Measurements from ENCODE around the gene RPL23.
"Not testable (repeated sequence)": the region's sequence is repeated elsewhere in the genome, so short reads cannot be mapped to it uniquely, and the experiment has no call there.

RPL23 gene

GRCh38 chr17:38867968-38868816, 14.7 kb upstream of the RPL23 start:
- no peak for DNase-seq (ENCODE audit: low read depth)
- TF ChIP-seq, protein P1, sequence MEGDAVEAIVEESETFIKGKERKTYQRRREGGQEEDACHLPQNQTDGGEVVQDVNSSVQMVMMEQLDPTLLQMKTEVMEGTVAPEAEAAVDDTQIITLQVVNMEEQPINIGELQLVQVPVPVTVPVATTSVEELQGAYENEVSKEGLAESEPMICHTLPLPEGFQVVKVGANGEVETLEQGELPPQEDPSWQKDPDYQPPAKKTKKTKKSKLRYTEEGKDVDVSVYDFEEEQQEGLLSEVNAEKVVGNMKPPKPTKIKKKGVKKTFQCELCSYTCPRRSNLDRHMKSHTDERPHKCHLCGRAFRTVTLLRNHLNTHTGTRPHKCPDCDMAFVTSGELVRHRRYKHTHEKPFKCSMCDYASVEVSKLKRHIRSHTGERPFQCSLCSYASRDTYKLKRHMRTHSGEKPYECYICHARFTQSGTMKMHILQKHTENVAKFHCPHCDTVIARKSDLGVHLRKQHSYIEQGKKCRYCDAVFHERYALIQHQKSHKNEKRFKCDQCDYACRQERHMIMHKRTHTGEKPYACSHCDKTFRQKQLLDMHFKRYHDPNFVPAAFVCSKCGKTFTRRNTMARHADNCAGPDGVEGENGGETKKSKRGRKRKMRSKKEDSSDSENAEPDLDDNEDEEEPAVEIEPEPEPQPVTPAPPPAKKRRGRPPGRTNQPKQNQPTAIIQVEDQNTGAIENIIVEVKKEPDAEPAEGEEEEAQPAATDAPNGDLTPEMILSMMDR (IDR thresholded peaks at IDR 0.05; ENCODE audit: control insufficient read depth, insufficient read depth, low read depth, low read length, missing control alignments): no peak
- H3K4me3 ChIP-seq (ENCODE audit: control insufficient read depth, low read depth, low read length): peak overlapping the region; percentile 54

- TF ChIP-seq, protein P1 (IDR thresholded peaks at IDR 0.05; ENCODE audit: control insufficient read depth, insufficient read depth, low read depth, low read length, missing control alignments): no peak
- no peak for DNase-seq (ENCODE audit: low read depth)
- H3K4me3 ChIP-seq (ENCODE audit: control insufficient read depth, low read depth, low read length): no peak overlapping the region
These were observed 13.9 kb upstream of the RPL23 start for GRCh38 chr17:38867179-38867967.

DNA sequence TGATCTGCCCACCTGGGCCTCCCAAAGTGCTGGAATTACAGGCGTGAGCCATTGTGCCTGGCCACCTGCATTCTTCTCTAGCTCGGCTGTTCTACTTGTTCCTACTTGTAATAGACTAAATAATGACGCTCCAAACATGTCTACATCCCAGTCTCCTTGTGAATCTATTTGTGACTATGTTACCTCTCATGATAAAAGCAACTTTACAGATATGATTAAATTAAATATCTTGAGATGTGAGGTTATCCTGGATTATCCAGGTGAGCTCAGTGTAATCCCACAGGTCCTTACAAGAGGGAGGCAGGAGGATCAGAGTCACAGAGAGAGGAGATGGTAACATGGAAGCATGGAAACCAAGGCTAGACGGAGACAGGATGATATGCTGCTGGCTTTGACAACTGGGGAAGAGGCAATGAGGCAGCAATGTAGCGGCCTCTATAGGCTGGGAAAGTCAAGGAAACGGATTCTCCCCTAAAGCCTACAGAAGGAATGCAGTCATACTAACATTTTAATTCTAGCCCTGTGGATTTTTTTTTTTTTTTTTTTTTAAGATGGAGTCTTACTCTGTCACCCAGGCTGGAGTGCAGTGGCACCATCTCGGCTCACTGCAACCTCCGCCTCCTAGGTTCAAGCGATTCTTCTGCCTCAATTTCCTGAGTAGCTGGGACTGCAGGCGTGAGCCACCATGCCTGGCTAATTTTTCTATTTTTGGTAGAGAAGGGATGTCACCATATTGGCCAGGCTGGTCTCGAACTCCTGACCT, 11.3 kb upstream of the RPL23 start:
- no peak for DNase-seq (ENCODE audit: low read depth)
- TF ChIP-seq, protein P1 (IDR thresholded peaks at IDR 0.05; ENCODE audit: control insufficient read depth, insufficient read depth, low read depth, low read length, missing control alignments): peak; percentile 47
- H3K4me3 ChIP-seq (ENCODE audit: control insufficient read depth, low read depth, low read length): no peak overlapping the region

- DNase-seq (ENCODE audit: low read depth): no peak
- TF ChIP-seq, protein P1 (IDR thresholded peaks at IDR 0.05; ENCODE audit: control insufficient read depth, insufficient read depth, low read depth, low read length, missing control alignments): no peak
- H3K4me3 ChIP-seq (ENCODE audit: control insufficient read depth, low read depth, low read length): no peak overlapping the region
These were observed 7.9 kb upstream of the RPL23 start for GRCh38 chr17:38861399-38861843.

GRCh38 chr17:38857271-38857670, 3.8 kb upstream of the RPL23 start:
- H3K4me3 ChIP-seq (ENCODE audit: control insufficient read depth, low read depth, low read length): no peak overlapping the region
- no peak for DNase-seq (ENCODE audit: low read depth)
- TF ChIP-seq, protein P1 (IDR thresholded peaks at IDR 0.05; ENCODE audit: control insufficient read depth, insufficient read depth, low read depth, low read length, missing control alignments): no peak

- H3K4me3 ChIP-seq (ENCODE audit: control insufficient read depth, low read depth, low read length): not testable (repeated sequence)
- peak; percentile 81 for DNase-seq (ENCODE audit: low read depth)
These were observed 1.7 kb upstream of the RPL23 start for GRCh38 chr17:38855101-38855714.

Data from AG09309 (cell line).